Subcutaneous abdominal adipose tissue (tissue), 5 donors: Measurements from ENCODE around the gene IL1RAP.
"Not testable (repeated sequence)": the region's sequence is repeated elsewhere in the genome, so short reads cannot be mapped to it uniquely, and the experiment has no call there.

Source experiments
- H3K27ac ChIP-seq: one replicate; pipeline ENCODE4 v1.7.0; 2013; ENCODE audit warnings: low read depth, mild to moderate bottlenecking, inconsistent platforms, low read length, moderate library complexity
- H3K27me3 ChIP-seq, 5 donors: one replicate each; pipeline ENCODE4 v1.7.0; 2013; ENCODE audit warnings: low read length in 5 of 5, inconsistent platforms in 1 of 5; ENCODE audit not compliant: control insufficient read depth in 5 of 5, insufficient read depth in 4 of 5
- H3K36me3 ChIP-seq, 5 donors: one replicate each; pipeline ENCODE4 v1.7.0; 2013; ENCODE audit warnings: low read length in 5 of 5; ENCODE audit not compliant: control insufficient read depth in 5 of 5, insufficient read depth in 5 of 5
- H3K4me1 ChIP-seq, 5 donors: one replicate each; pipeline ENCODE4 v1.7.0; 2013; ENCODE audit warnings: low read length in 5 of 5, mild to moderate bottlenecking in 3 of 5, moderate library complexity in 1 of 5; ENCODE audit not compliant: control insufficient read depth in 5 of 5, insufficient read depth in 5 of 5
- H3K4me3 ChIP-seq, 5 donors: one replicate each; pipeline ENCODE4 v1.7.0; 2013; ENCODE audit warnings: low read length in 5 of 5, low read depth in 1 of 5
- H3K9ac ChIP-seq, 5 donors: one replicate each; pipeline ENCODE4 v1.7.0; 2013; ENCODE audit warnings: low read length in 5 of 5, mild to moderate bottlenecking in 4 of 5, moderate library complexity in 3 of 5
- H3K9me3 ChIP-seq, 5 donors: one replicate each; pipeline ENCODE4 v1.7.0; 2013; ENCODE audit warnings: low read length in 5 of 5; ENCODE audit not compliant: control insufficient read depth in 5 of 5
- donor health status: healthy.
- donor health status: healthy.
- donor health status: healthy.
- donor health status: healthy.
- donor health status: healthy.

Gene IL1RAP

GRCh38 chr3:190513409-190514370 lies at the start of gene IL1RAP:
TSS of gene IL1RAP (plus strand) at chr3:190514085. CDS start at chr3:190564290, 50,205 bp downstream.
- Histone ChIP-seq H3K9ac (peak within 1 kb of the TSS; percentile 79 to 91 (median 85)), H3K27me3 (no peaks in the 10 kb centered on the region), H3K4me3 (peak within 1 kb of the TSS; percentile 79 to 96 (median 92)), H3K9me3 (no peaks in the 10 kb centered on the region), H3K4me1 (peaks cover 5 to 18% (median 13%) of the 10 kb centered on the region in 5 donors), H3K36me3 (no peaks in the 10 kb centered on the region), H3K27ac (peak within 1 kb of the TSS; percentile 26)

- Histone ChIP-seq H3K9me3 (peaks cover 2 to 12% (median 4%) of the 10 kb centered on the region in 5 donors), H3K9ac (no peak overlapping the region), H3K27ac (no peak overlapping the region), H3K4me3 (no peak overlapping the region), H3K27me3 (peaks cover 0 to 4% (median 0%) of the 10 kb centered on the region in 5 donors), H3K36me3 (no peaks in the 10 kb centered on the region), H3K4me1 (no peaks in the 10 kb centered on the region)
Measured at GRCh38 chr3:190467922-190468321, 46.0 kb upstream of the IL1RAP start.

- not testable (repeated sequence) for H3K9ac ChIP-seq, H3K4me1 ChIP-seq, H3K36me3 ChIP-seq
Measured at GRCh38 chr3:190473261-190473660, 40.6 kb upstream of the IL1RAP start.

GRCh38 chr3:190481779-190482178 lies 32.1 kb upstream of the IL1RAP start:
- Histone ChIP-seq H3K4me1 (no peaks in the 10 kb centered on the region), H3K36me3 (no peaks in the 10 kb centered on the region), H3K27ac (no peak overlapping the region), H3K4me3 (no peak overlapping the region), H3K9me3 (no peaks in the 10 kb centered on the region), H3K9ac (no peak overlapping the region), H3K27me3 (no peaks in the 10 kb centered on the region)

More at GRCh38 chr3:190473261-190473660, 40.6 kb upstream of the IL1RAP start:
- not testable (repeated sequence) for H3K27ac ChIP-seq, H3K27me3 ChIP-seq, H3K4me3 ChIP-seq
- H3K9me3 ChIP-seq: peaks cover 2 to 12% (median 4%) of the 10 kb centered on the region in 5 donors

GRCh38 chr3:190485830-190486532 lies 27.9 kb upstream of the IL1RAP start:
- Histone ChIP-seq H3K27ac (no peak overlapping the region), H3K9ac (no peak overlapping the region), H3K4me3 (no peak overlapping the region), H3K27me3 (peaks cover 2 to 10% (median 4%) of the 10 kb centered on the region in 5 donors), H3K4me1 (no peaks in the 10 kb centered on the region), H3K9me3 (no peaks in the 10 kb centered on the region), H3K36me3 (no peaks in the 10 kb centered on the region)

- Histone ChIP-seq H3K4me3 (no peak overlapping the region), H3K36me3 (no peaks in the 10 kb centered on the region), H3K9me3 (no peaks in the 10 kb centered on the region), H3K9ac (no peak overlapping the region), H3K27me3 (peaks cover 2 to 10% (median 4%) of the 10 kb centered on the region in 5 donors), H3K27ac (no peak overlapping the region), H3K4me1 (no peaks in the 10 kb centered on the region)
Measured at GRCh38 chr3:190486533-190486864, 27.4 kb upstream of the IL1RAP start.

- no peak overlapping the region for H3K9ac ChIP-seq
- no peak overlapping the region for H3K4me3 ChIP-seq
- H3K36me3 ChIP-seq: no peaks in the 10 kb centered on the region
- no peaks in the 10 kb centered on the region for H3K4me1 ChIP-seq
- no peaks in the 10 kb centered on the region for H3K9me3 ChIP-seq
- no peak overlapping the region for H3K27ac ChIP-seq
- H3K27me3 ChIP-seq: peaks cover 2 to 10% (median 4%) of the 10 kb centered on the region in 5 donors
Measured at GRCh38 chr3:190486908-190487607, 26.8 kb upstream of the IL1RAP start.

GRCh38 chr3:190491533-190492054 lies 22.3 kb upstream of the IL1RAP start:
- Histone ChIP-seq H3K27ac (no peak overlapping the region), H3K36me3 (no peaks in the 10 kb centered on the region), H3K9ac (no peak overlapping the region), H3K27me3 (peaks cover 2 to 10% (median 4%) of the 10 kb centered on the region in 5 donors), H3K4me1 (no peaks in the 10 kb centered on the region), H3K4me3 (no peak overlapping the region), H3K9me3 (no peaks in the 10 kb centered on the region)

GRCh38 chr3:190492129-190492528 lies 21.8 kb upstream of the IL1RAP start:
- no peak overlapping the region for H3K27ac ChIP-seq

More at GRCh38 chr3:190492129-190492528, 21.8 kb upstream of the IL1RAP start:
- Histone ChIP-seq H3K9ac (no peak overlapping the region), H3K9me3 (no peaks in the 10 kb centered on the region), H3K4me3 (no peak overlapping the region), H3K4me1 (no peaks in the 10 kb centered on the region), H3K36me3 (no peaks in the 10 kb centered on the region), H3K27me3 (peaks cover 2 to 10% (median 4%) of the 10 kb centered on the region in 5 donors)
